CMK (cell line): ENCODE measurements around the gene TWIST1.

Source experiments
- DNase-seq: peaks from one replicate; pipeline ENCODE4 v3.0.0-alpha.2; 2010; ENCODE audit warnings: low read depth

TWIST1 gene

GRCh38 chr7:19117091-19117869 lies at the start of gene TWIST1:
TWIST1 (minus strand) TSS chr7:19117636; CDS start chr7:19117321, 315 bp downstream.
- no peak for DNase-seq

GRCh38 chr7:19161671-19162070 lies 44.2 kb upstream of the TWIST1 start:
- DNase-seq = no peak

- no peak for DNase-seq
Measured at GRCh38 chr7:19146699-19147098, 29.3 kb upstream of the TWIST1 start.

- DNase-seq = no peak
Measured at GRCh38 chr7:19145434-19146115, 28.1 kb upstream of the TWIST1 start.

- no peak for DNase-seq
Measured at GRCh38 chr7:19144661-19145433, 27.4 kb upstream of the TWIST1 start, which contains the start of gene FERD3L. FERD3L (minus strand) TSS chr7:19145421; CDS start chr7:19145362, 59 bp downstream.

GRCh38 chr7:19143881-19144574 lies 26.6 kb upstream of the TWIST1 start:
- DNase-seq = no peak

GRCh38 chr7:19139706-19140327 lies 22.4 kb upstream of the TWIST1 start:
- no peak for DNase-seq

- no peak for DNase-seq
Measured at GRCh38 chr7:19133886-19134285, 16.4 kb upstream of the TWIST1 start.

GRCh38 chr7:19133390-19133789 lies 16.0 kb upstream of the TWIST1 start:
- DNase-seq = no peak

- no peak for DNase-seq
Measured at GRCh38 chr7:19128856-19129255, 11.4 kb upstream of the TWIST1 start.

- no peak for DNase-seq
Measured at GRCh38 chr7:19121977-19122588, 4.6 kb upstream of the TWIST1 start.

- DNase-seq = no peak
Measured at GRCh38 chr7:19119870-19120486, 2.5 kb upstream of the TWIST1 start.

GRCh38 chr7:19119372-19119771 lies 1.9 kb upstream of the TWIST1 start:
- DNase-seq = no peak

- no peak for DNase-seq
Measured at GRCh38 chr7:19118636-19119371, 1.4 kb upstream of the TWIST1 start.

GRCh38 chr7:19117870-19118608 lies 603 bp upstream of the TWIST1 start:
- DNase-seq = no peak

- DNase-seq = no peak
Measured at GRCh38 chr7:19116121-19117090, 1.0 kb downstream of the TWIST1 start.

- DNase-seq = no peak
Measured at GRCh38 chr7:19114551-19114855, 2.9 kb downstream of the TWIST1 start.

- DNase-seq = no peak
Measured at GRCh38 chr7:19113855-19114550, 3.4 kb downstream of the TWIST1 start.
